ENCODE data around the gene WDR46. TPM values are rescaled to one million over a fixed set of nuclear protein-coding genes. Genes with fewer than 3 reads are reported as not detected.

WDR46 gene
- total and polyA plus RNA-seq, 2 of the 13 experiments (the other 11 are each of a cell fraction or from before 2014, with no cell fraction given), result 47.4 to 105 TPM

GRCh38 chr6:33248932-33249731 lies 39.9 kb downstream of the WDR46 start (continued):
- TF ChIP-seq SOX5 (CRISPR knock-in tag; IDR thresholded peaks at IDR 0.05; ENCODE audit: borderline replicate concordance) (peak; percentile 9; the same call in 1 of the 2 replicates), HNRNPH1 (optimal IDR thresholded peaks at IDR 0.05; ENCODE audit: low read depth, low read length) (no peak), NCOA1 (CRISPR knock-in tag; IDR thresholded peaks at IDR 0.05) (peak; percentile 28; the same call in 1 of the 2 replicates), AKNA (CRISPR knock-in tag; IDR thresholded peaks at IDR 0.05; ENCODE audit: borderline replicate concordance) (0 out of 2 replicates have a peak, but pooled peaks have one; percentile 62), CCAR2 (optimal IDR thresholded peaks at IDR 0.05; ENCODE audit: low read depth, low read length) (no peak), GABPB1 (CRISPR knock-in tag; IDR thresholded peaks at IDR 0.05) (peak; percentile 88), ZFP41 (CRISPR knock-in tag; IDR thresholded peaks at IDR 0.05; ENCODE audit: borderline replicate concordance) (no peak), ZNF337 (CRISPR knock-in tag; IDR thresholded peaks at IDR 0.05; ENCODE audit: borderline replicate concordance, low read depth) (peak; percentile 41; the same call in 1 of the 2 replicates), SP1 (IDR thresholded peaks at IDR 0.05) (no peak), SP1 (CRISPR knock-in tag; IDR thresholded peaks at IDR 0.05) (peak; percentile 93), ZSCAN31 (CRISPR knock-in tag; IDR thresholded peaks at IDR 0.05; ENCODE audit: low read depth) (peak; percentile 95), ZNF431 (CRISPR knock-in tag; IDR thresholded peaks at IDR 0.05; ENCODE audit: borderline replicate concordance, low read depth) (no peak), ZNF549 (CRISPR knock-in tag; IDR thresholded peaks at IDR 0.05) (no peak), ZNF20 (CRISPR knock-in tag; IDR thresholded peaks at IDR 0.05) (no peak), ZNF335 (CRISPR knock-in tag; IDR thresholded peaks at IDR 0.05) (no peak; the same call in 1 of the 2 replicates), ZXDC (CRISPR knock-in tag; IDR thresholded peaks at IDR 0.05) (no peak), ATF5 (CRISPR knock-in tag; IDR thresholded peaks at IDR 0.05; ENCODE audit: low read depth) (0 out of 2 replicates have a peak, but pooled peaks have one; percentile 22), MXD1 (CRISPR knock-in tag; IDR thresholded peaks at IDR 0.05) (no peak; the same call in 1 of the 2 replicates), ZNF138 (CRISPR knock-in tag; IDR thresholded peaks at IDR 0.05; ENCODE audit: low read depth) (0 out of 2 replicates have a peak, but pooled peaks have one; percentile 56), ZBTB42 (CRISPR knock-in tag; IDR thresholded peaks at IDR 0.05) (peak; percentile 84), TEAD2 (CRISPR knock-in tag; IDR thresholded peaks at IDR 0.05) (no peak)
